PC-9 (cell line): ENCODE data around the gene HEPACAM.

Experiments
- CTCF ChIP-seq: fragments of 200-600 bp; sonication (generic); conservative IDR thresholded peaks from 2 replicates; pipeline ENCODE4 v1.6.1; 2017; ENCODE audit warnings: mixed run types, antibody characterized with exemption, mild to moderate bottlenecking, moderate library complexity
- EZH2 ChIP-seq: fragments of 200-600 bp; sonication (generic); IDR thresholded peaks from 2 replicates; pipeline ENCODE4 v1.8.0; 2017; ENCODE audit warnings: antibody characterized with exemption, low read depth

GRCh38 chr11:124945826-124946225 is 10.0 kb upstream of the HEPACAM start:
- TF ChIP-seq CTCF (no peak), EZH2 (no peak)
